Subcutaneous preadipocyte (primary cell): ENCODE data around the gene PHRF1. TPM values are rescaled to one million over a fixed set of nuclear protein-coding genes. Genes with fewer than 3 reads are reported as not detected.

Experiments used
- small RNA-seq: library from RNA; depleted of rRNA; stranded (forward); fragments of <200 nt; gene quantifications from one replicate; pipeline ENCODE3, GENCODE V24; 2012
- total RNA-seq: library from RNA; depleted of rRNA; stranded (reverse); fragments of >200 nt; gene quantifications from 2 replicates; pipeline ENCODE4 v1.2.3, GENCODE V29; 2012

Gene PHRF1
- total RNA-seq, result 24.3 and 41.4 TPM in 2 replicates

GRCh38 chr11:575996-576768 lies at the start of gene PHRF1:
Gene PHRF1, plus strand, starts transcription at chr11:576470. Its CDS starts 5,043 bp downstream, at chr11:581513.

GRCh38 chr11:535519-536454 lies 40.5 kb upstream of the PHRF1 start, which contains the start of gene HRAS:
Gene HRAS, minus strand, starts transcription at chr11:535576.

GRCh38 chr11:536841-537621 lies 39.2 kb upstream of the PHRF1 start, which contains the start of gene LRRC56:
Gene LRRC56, plus strand, starts transcription at chr11:537527. Its CDS starts 3,158 bp downstream, at chr11:540685.

GRCh38 chr11:560305-561147 lies 15.7 kb upstream of the PHRF1 start, which contains the start of the genes LMNTD2 and RASSF7:
Gene LMNTD2, minus strand, starts transcription at chr11:560738. Its CDS starts 22 bp downstream, at chr11:560716.
Gene RASSF7, plus strand, starts transcription at chr11:560970. Its CDS starts 799 bp downstream, at chr11:561769.

GRCh38 chr11:615504-616319 lies 39.4 kb downstream of the PHRF1 start, which contains the start of gene IRF7:
Gene IRF7, minus strand, starts transcription at chr11:615950. Its CDS starts 586 bp downstream, at chr11:615364.

GRCh38 chr11:624705-625635 lies 48.7 kb downstream of the PHRF1 start, which contains the start of gene CDHR5:
Gene CDHR5, minus strand, starts transcription at chr11:624955. Its CDS starts 53 bp downstream, at chr11:624902.

GRCh38 chr11:626475-627307 lies 50.4 kb downstream of the PHRF1 start, which contains the start of gene SCT:
Gene SCT, minus strand, starts transcription at chr11:627181. Its CDS starts 38 bp downstream, at chr11:627143.

GRCh38 chr11:636511-637332 lies 60.5 kb downstream of the PHRF1 start, which contains the start of gene DRD4:
Gene DRD4, plus strand, starts transcription at chr11:637269. Its CDS starts 36 bp downstream, at chr11:637305.

Small RNA genes within 50 kb of the gene (small RNA-seq; reads per million reads assigned to genes)
- 55.7 reads per million, percentile 98 among the genes with 10 or more reads in this experiment for gene MIR210

Other genes starting within 250 kb of the PHRF1 start
- 0.59 and 0.73 TPM in 2 replicates for gene B4GALNT4, start 207.0 kb upstream of the PHRF1 start, total RNA-seq
- 1.8 and 2.5 TPM in 2 replicates for gene PKP3, start 182.3 kb upstream of the PHRF1 start, total RNA-seq
- gene SIGIRR, start 161.5 kb upstream of the PHRF1 start, total RNA-seq, result 18.6 and 18.7 TPM in 2 replicates
- gene ANO9, start 134.5 kb upstream of the PHRF1 start, total RNA-seq, result under 0.01 TPM in 1 of 2 replicates, not detected in the other
- gene PTDSS2, start 126.2 kb upstream of the PHRF1 start, total RNA-seq, result 29.4 and 36.2 TPM in 2 replicates
- gene RNH1, start 69.2 kb upstream of the PHRF1 start, total RNA-seq, result 425 and 460 TPM in 2 replicates
- gene HRAS, start 40.9 kb upstream of the PHRF1 start, total RNA-seq, result 50.2 and 54.0 TPM in 2 replicates
- gene LRRC56, start 38.9 kb upstream of the PHRF1 start, total RNA-seq, result 0.20 and 0.37 TPM in 2 replicates
- under 0.01 and 0.20 TPM in 2 replicates for gene LMNTD2, start 15.7 kb upstream of the PHRF1 start, total RNA-seq
- 0.73 and 1.6 TPM in 2 replicates for gene RASSF7, start 15.5 kb upstream of the PHRF1 start, total RNA-seq
- 5.1 and 6.1 TPM in 2 replicates for gene IRF7, start 39.5 kb downstream of the PHRF1 start, total RNA-seq
- gene CDHR5, start 48.5 kb downstream of the PHRF1 start, total RNA-seq, result not detected in 2 replicates
- not detected in 2 replicates for gene SCT, start 50.7 kb downstream of the PHRF1 start, total RNA-seq
- gene DRD4, start 60.8 kb downstream of the PHRF1 start, total RNA-seq, result under 0.01 TPM in 1 of 2 replicates, not detected in the other
- 36.0 and 47.8 TPM in 2 replicates for gene DEAF1, start 118.8 kb downstream of the PHRF1 start, total RNA-seq
- 9.9 and 10.9 TPM in 2 replicates for gene TMEM80, start 119.3 kb downstream of the PHRF1 start, total RNA-seq
- 24.4 and 33.1 TPM in 2 replicates for gene EPS8L2, start 129.8 kb downstream of the PHRF1 start, total RNA-seq
- gene TALDO1, start 171.0 kb downstream of the PHRF1 start, total RNA-seq, result 123 and 139 TPM in 2 replicates
- 45.0 and 48.1 TPM in 2 replicates for gene GATD1, start 201.0 kb downstream of the PHRF1 start, total RNA-seq
- 0.37 and 2.2 TPM in 2 replicates for gene CEND1, start 213.6 kb downstream of the PHRF1 start, total RNA-seq
- 16.5 and 25.6 TPM in 2 replicates for gene SLC25A22, start 221.8 kb downstream of the PHRF1 start, total RNA-seq
- 4.4 and 7.2 TPM in 2 replicates for gene PIDD1, start 228.8 kb downstream of the PHRF1 start, total RNA-seq
- gene RPLP2, start 233.5 kb downstream of the PHRF1 start, total RNA-seq, result 206 and 432 TPM in 2 replicates
- 29.8 and 34.0 TPM in 2 replicates for gene PNPLA2, start 242.4 kb downstream of the PHRF1 start, total RNA-seq